ENCODE data around the gene PACRG.

GRCh38 chr6:162863821-162864220 is 136.0 kb downstream of the PACRG start:
- TF ChIP-seq POLR2A (IDR thresholded peaks at IDR 0.05; ENCODE audit: low read length), result no peak
- no peak for TF ChIP-seq GATA1 (IDR thresholded peaks at IDR 0.05; ENCODE audit: low read depth, low read length)
